HG03342 (cell line): ENCODE results near the gene PSENEN.
"Not testable (repeated sequence)": the region's sequence is repeated elsewhere in the genome, so short reads cannot be mapped to it uniquely, and the experiment has no call there.

Experiments
- ATAC-seq: cut with Tn5 transposase; IDR thresholded peaks from one replicate; pipeline ENCODE4 v1.9.1; 2021; ENCODE audit warnings: mild to moderate bottlenecking, moderate library complexity; ENCODE audit not compliant: unreplicated experiment

PSENEN gene

GRCh38 chr19:35718345-35719041 lies 27.0 kb upstream of the PSENEN start:
- no peak for ATAC-seq

- no peak for ATAC-seq
These were observed 25.9 kb upstream of the PSENEN start for GRCh38 chr19:35719402-35720162.

- no peak for ATAC-seq
These were observed 25.3 kb upstream of the PSENEN start for GRCh38 chr19:35720163-35720524.

GRCh38 chr19:35720648-35721047 lies 24.8 kb upstream of the PSENEN start:
- no peak for ATAC-seq

- no peak for ATAC-seq
These were observed 24.1 kb upstream of the PSENEN start for GRCh38 chr19:35721374-35721773.

GRCh38 chr19:35722461-35722860 lies 23.0 kb upstream of the PSENEN start:
- no peak for ATAC-seq

- ATAC-seq = no peak
These were observed 22.6 kb upstream of the PSENEN start for GRCh38 chr19:35722897-35723296.

- no peak for ATAC-seq
These were observed 21.8 kb upstream of the PSENEN start for GRCh38 chr19:35723671-35724070.

- ATAC-seq = not testable (repeated sequence)
These were observed 21.3 kb upstream of the PSENEN start for GRCh38 chr19:35724132-35724531.

- no peak for ATAC-seq
These were observed 20.9 kb upstream of the PSENEN start for GRCh38 chr19:35724560-35724959.

GRCh38 chr19:35725216-35725861 lies 20.1 kb upstream of the PSENEN start:
- no peak for ATAC-seq

GRCh38 chr19:35727053-35727955 lies 18.1 kb upstream of the PSENEN start:
- ATAC-seq = no peak

- no peak for ATAC-seq
These were observed 17.3 kb upstream of the PSENEN start for GRCh38 chr19:35727956-35728706.

GRCh38 chr19:35729021-35729420 lies 16.4 kb upstream of the PSENEN start:
- no peak for ATAC-seq

GRCh38 chr19:35729763-35730162 lies 15.7 kb upstream of the PSENEN start:
- no peak for ATAC-seq

GRCh38 chr19:35730326-35730725 lies 15.1 kb upstream of the PSENEN start:
- ATAC-seq = no peak

GRCh38 chr19:35731353-35731752 lies 14.1 kb upstream of the PSENEN start:
- ATAC-seq = no peak

GRCh38 chr19:35731779-35732405 lies 13.6 kb upstream of the PSENEN start:
- ATAC-seq = no peak

GRCh38 chr19:35732540-35733179 lies 12.8 kb upstream of the PSENEN start:
- ATAC-seq = no peak
